ENCODE results near the gene MRPL9.

MRPL9 gene

GRCh38 chr1:151713044-151713443 lies 50.3 kb downstream of the MRPL9 start:
- no peak for DNase-seq (ENCODE audit: low read depth in 4 of 4, low spot score in 1 of 4)

- no peak for DNase-seq (ENCODE audit: low read depth in 4 of 4, low spot score in 1 of 4)
These were observed 51.3 kb downstream of the MRPL9 start for GRCh38 chr1:151711951-151712350.

- DNase-seq (ENCODE audit: low read depth in 4 of 4, low spot score in 1 of 4), result no peak
These were observed 52.1 kb downstream of the MRPL9 start for GRCh38 chr1:151711044-151711800.

- DNase-seq (ENCODE audit: low read depth in 4 of 4, low spot score in 1 of 4), result peak in 1 of 4 experiments; percentile 43
These were observed 53.0 kb downstream of the MRPL9 start for GRCh38 chr1:151710187-151710840.
